IMR-90 (cell line): ENCODE results near the gene CLPTM1L. TPM values are rescaled to one million over a fixed set of nuclear protein-coding genes. Genes with fewer than 3 reads are reported as not detected.
A peak's percentile ranks its signal among the peaks of the same experiment; 100 is the strongest.
"Not testable (repeated sequence)": the region's sequence is repeated elsewhere in the genome, so short reads cannot be mapped to it uniquely, and the experiment has no call there.

Source experiments
- ATAC-seq: fragments of 200-7000 bp; cut with Tn5 transposase; 2 replicates; pipeline ENCODE4 v1.9.1; 2020; ENCODE audit warnings: low read depth, mild to moderate bottlenecking, moderate library complexity
- BruUV-seq: library from RNA; stranded (reverse); fragments of 400-500 nt; replicated peaks from 2 replicates; lab custom pipeline; 2021; lab: Mats Ljungman, UMichigan
- CTCF ChIA-PET: fragments of 300-600 bp; formaldehyde crosslinking; extraction: SDS; loops from one replicate; lab custom pipeline; 2021; ENCODE audit warnings: antibody characterized with exemption; lab: Yijun Ruan, JAX
- POLR2A ChIA-PET: fragments of 300-600 bp; sonication (Branson Sonifier 250); formaldehyde crosslinking; loops from one replicate; lab custom pipeline; 2022; ENCODE audit warnings: antibody characterized with exemption; ENCODE audit not compliant: unreplicated experiment; lab: Charles Lee
- DNase-seq: peaks from one replicate; pipeline ENCODE4 v3.0.0; 2013
- H2AFZ ChIP-seq: replicated peaks from 2 replicates; pipeline ENCODE3; 2013; ENCODE audit warnings: low read length, mild to moderate bottlenecking; ENCODE audit not compliant: poor library complexity
- H2AK5ac ChIP-seq: 2 replicates; pipeline ENCODE4 v1.6.1; 2013; ENCODE audit warnings: low read depth, low read length, inconsistent platforms
- H2AK9ac ChIP-seq: replicated peaks from 2 replicates; pipeline ENCODE3; 2013; ENCODE audit warnings: mild to moderate bottlenecking, low read depth, low read length, moderate library complexity; ENCODE audit not compliant: poor library complexity
- H2BK120ac ChIP-seq: 2 replicates; pipeline ENCODE4 v1.6.1; 2013; ENCODE audit warnings: low read depth, low read length, inconsistent platforms
- H2BK15ac ChIP-seq: 3 replicates; pipeline ENCODE4 v1.6.1; 2013; ENCODE audit warnings: low read depth, low read length, inconsistent platforms
- H2BK20ac ChIP-seq: 2 replicates; pipeline ENCODE4 v1.6.1; 2013; ENCODE audit warnings: low read depth, mild to moderate bottlenecking, inconsistent platforms, low read length, moderate library complexity
- H2BK5ac ChIP-seq: 2 replicates; pipeline ENCODE4 v1.6.1; 2013; ENCODE audit warnings: mild to moderate bottlenecking, low read depth, low read length, inconsistent platforms; ENCODE audit not compliant: poor library complexity, severe bottlenecking
- H3K14ac ChIP-seq: replicated peaks from 2 replicates; pipeline ENCODE4 v1.6.1; 2013; ENCODE audit warnings: low read depth, low read length, inconsistent platforms
- H3K18ac ChIP-seq: 2 replicates; pipeline ENCODE4 v1.6.1; 2013; ENCODE audit warnings: low read depth, low read length, control low read depth
- H3K23ac ChIP-seq: 2 replicates; pipeline ENCODE4 v1.6.1; 2013; ENCODE audit warnings: low read depth, low read length, inconsistent platforms
- H3K27ac ChIP-seq: 2 replicates; pipeline ENCODE4 v1.5.1; 2013; ENCODE audit warnings: mild to moderate bottlenecking, control low read depth, low read length; ENCODE audit not compliant: insufficient read depth
- H3K27me3 ChIP-seq: 2 replicates; pipeline ENCODE4 v1.6.1; 2013; ENCODE audit warnings: low read length; ENCODE audit not compliant: control insufficient read depth, insufficient read depth
- H3K36me3 ChIP-seq: 2 replicates; pipeline ENCODE4 v1.6.1; 2013; ENCODE audit warnings: low read length, mixed read lengths; ENCODE audit not compliant: control insufficient read depth, insufficient read depth
- H3K4ac ChIP-seq: 2 replicates; pipeline ENCODE4 v1.6.1; 2013; ENCODE audit warnings: low read depth, low read length, inconsistent platforms
- H3K4me1 ChIP-seq: 2 replicates; pipeline ENCODE4 v1.6.1; 2013; ENCODE audit warnings: low read length, mixed read lengths; ENCODE audit not compliant: control insufficient read depth, insufficient read depth
- H3K4me2 ChIP-seq: 2 replicates; pipeline ENCODE4 v1.6.1; 2013; ENCODE audit warnings: low read depth, mild to moderate bottlenecking, control low read depth, low read length, moderate library complexity
- H3K4me3 ChIP-seq: 2 replicates; pipeline ENCODE4 v1.5.1; 2013; ENCODE audit warnings: low read depth, mild to moderate bottlenecking, control low read depth, low read length, moderate library complexity; ENCODE audit not compliant: insufficient read depth
- H3K56ac ChIP-seq: 2 replicates; pipeline ENCODE4 v1.6.1; 2013; ENCODE audit warnings: low read length, inconsistent platforms; ENCODE audit not compliant: insufficient read depth; ENCODE audit errors: extremely low read depth
- H3K79me1 ChIP-seq, 2 experiments: 2 replicates each; pipeline ENCODE4 v1.6.1; 2013; ENCODE audit warnings: low read length in 2 of 2, inconsistent platforms in 1 of 2, low read depth in 1 of 2
- H3K9ac ChIP-seq: 2 replicates; pipeline ENCODE4 v1.6.1; 2013; ENCODE audit warnings: low read depth, low read length, control low read depth
- H3K9me1 ChIP-seq: 2 replicates; pipeline ENCODE4 v1.6.1; 2013; ENCODE audit warnings: low read length, inconsistent platforms; ENCODE audit not compliant: insufficient read depth
- H3K9me3 ChIP-seq: 2 replicates; pipeline ENCODE4 v1.6.1; 2013; ENCODE audit warnings: low read length; ENCODE audit not compliant: control insufficient read depth, insufficient read depth
- H4K20me1 ChIP-seq: 2 replicates; pipeline ENCODE4 v1.6.1; 2013; ENCODE audit warnings: low read length, inconsistent platforms; ENCODE audit not compliant: insufficient read depth
- H4K5ac ChIP-seq: 2 replicates; pipeline ENCODE4 v1.6.1; 2013; ENCODE audit warnings: mild to moderate bottlenecking, low read depth, low read length, control low read depth
- H4K8ac ChIP-seq, 2 experiments: 2 replicates each; pipeline ENCODE4 v1.6.1; 2013; ENCODE audit warnings: low read depth in 2 of 2, low read length in 2 of 2, control low read depth in 1 of 2, inconsistent platforms in 1 of 2
- H4K91ac ChIP-seq: 2 replicates; pipeline ENCODE4 v1.6.1; 2013; ENCODE audit warnings: low read depth, low read length, inconsistent platforms; ENCODE audit not compliant: insufficient read depth
- CEBPB ChIP-seq: IDR thresholded peaks from 2 replicates; pipeline ENCODE4 v1.6.1; 2012; ENCODE audit warnings: low read depth, low read length, improper control_type of control experiment
- FOS ChIP-seq: fragments of 150-350 bp; IDR thresholded peaks from 2 replicates; pipeline ENCODE4 v1.6.1; 2016; ENCODE audit warnings: low read depth, low read length
- MAFK ChIP-seq: IDR thresholded peaks from 2 replicates; pipeline ENCODE4 v1.6.1; 2012; ENCODE audit warnings: low read depth, low read length, improper control_type of control experiment
- NFE2L2 ChIP-seq: fragments of 150-350 bp; IDR thresholded peaks from 2 replicates; pipeline ENCODE4 v1.6.1; 2016; ENCODE audit warnings: low read depth, mild to moderate bottlenecking, low read length
- POLR2A ChIP-seq: IDR thresholded peaks from 2 replicates; pipeline ENCODE4 v1.6.1; 2012; ENCODE audit warnings: mild to moderate bottlenecking, low read depth, low read length
- RAD21 ChIP-seq: IDR thresholded peaks from 2 replicates; pipeline ENCODE4 v1.6.1; 2012; ENCODE audit warnings: low read length, improper control_type of control experiment
- RCOR1 ChIP-seq: IDR thresholded peaks from 2 replicates; pipeline ENCODE4 v1.6.1; 2012; ENCODE audit warnings: mild to moderate bottlenecking, low read length, improper control_type of control experiment; ENCODE audit not compliant: insufficient replicate concordance
- RFX5 ChIP-seq: IDR thresholded peaks from 2 replicates; pipeline ENCODE4 v1.8.0; 2012; ENCODE audit warnings: low read depth, mild to moderate bottlenecking, low read length, moderate library complexity
- SMC3 ChIP-seq: fragments of 150-350 bp; IDR thresholded peaks from 2 replicates; pipeline ENCODE4 v1.6.1; 2016; ENCODE audit warnings: low read depth, mild to moderate bottlenecking, antibody characterized with exemption, low read length, moderate library complexity
- USF2 ChIP-seq: fragments of 150-350 bp; IDR thresholded peaks from 2 replicates; pipeline ENCODE4 v1.6.1; 2017; ENCODE audit warnings: mild to moderate bottlenecking, antibody characterized with exemption, low read length, low read depth
- WGBS, 2 experiments: methylation state at CpG; one replicate each; pipeline versions ENCODE4 v1.1.5 to v1.1.7; 2013; ENCODE audit warnings: missing lambda C conversion rate in 2 of 2; ENCODE audit not compliant: insufficient read length in 1 of 2; ENCODE audit errors: extremely low coverage in 2 of 2; 5-methylcytosine and 5-hydroxymethylcytosine counted together
- dilution Hi-C: fragments of 300-500 bp; cut with HindIII; formaldehyde crosslinking; loops from one replicate; pipeline ENCODE4 v1.14.3; 2018; ENCODE audit warnings: low sequenced_read_pairs; ENCODE audit not compliant: unreplicated experiment
- in situ Hi-C: fragments of 300-500 bp; cut with MboI; formaldehyde crosslinking; loops from 3 replicates; pipeline ENCODE4 v1.14.3; 2019; ENCODE audit warnings: low sequenced_read_pairs, inconsistent platforms, mixed read lengths
- intact Hi-C: fragments of 100-400 bp; cut with micrococcal nuclease; formaldehyde crosslinking; loops from 2 replicates; pipeline ENCODE4 v1.10.0; 2022
- polyA plus RNA-seq, 3 experiments: library from polyadenylated mRNA; depleted of rRNA; stranded (reverse); fragments of >200 nt; gene quantifications; 2 replicates each; pipeline ENCODE4 v1.2.3, GENCODE V29; 2012; ENCODE audit warnings: low replicate concordance in 1 of 3
- total RNA-seq: library from RNA; depleted of rRNA; stranded (reverse); fragments of >200 nt; gene quantifications from 2 replicates; pipeline ENCODE4 v1.2.3, GENCODE V29; 2012

The CLPTM1L gene
- total and polyA plus RNA-seq, 2 of the 4 experiments (the other 2 are of a cell fraction), result 114 to 137 TPM

DNA sequence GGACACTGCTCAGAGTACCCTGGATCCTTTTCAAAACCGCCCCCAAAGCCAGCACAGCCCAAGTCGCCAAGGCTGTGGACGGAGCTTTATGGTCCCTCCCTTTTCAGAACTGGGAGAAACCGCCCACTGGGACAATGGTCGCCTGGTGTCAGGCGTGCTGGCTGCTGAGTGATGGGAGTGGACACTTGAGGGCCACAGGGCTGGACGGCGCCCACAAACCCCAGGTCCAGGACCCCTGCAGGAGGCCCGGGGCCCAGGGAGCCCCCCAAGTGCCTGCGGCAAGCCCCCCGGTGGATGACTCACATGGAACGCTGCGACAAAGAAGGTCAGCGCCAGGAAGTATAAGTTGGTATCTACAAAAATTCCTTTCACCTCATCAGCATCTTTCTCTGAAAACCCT, 10.9 kb downstream of the CLPTM1L start:
- Histone ChIP-seq H3K14ac (no peak overlapping the region), H4K20me1 (peaks cover 6% of the 10 kb centered on the region; the same call in 1 of the 2 replicates), H4K5ac (no peak overlapping the region), H3K9ac (no peak overlapping the region), H2BK15ac (no peak overlapping the region), H3K18ac (no peak overlapping the region), H3K27ac (no peak overlapping the region), H2AK5ac (no peak overlapping the region), H2BK20ac (no peak overlapping the region), H3K56ac (no peak overlapping the region), H3K4me3 (no peak overlapping the region), H3K27me3 (no peaks in the 10 kb centered on the region), H3K4ac (no peak overlapping the region), H3K36me3 (peaks cover 79% of the 10 kb centered on the region), H4K8ac (no peak overlapping the region), H2AK9ac (peak overlapping the region; percentile 28), H3K79me1 (peaks cover 13 to 15% of the 10 kb centered on the region in 2 experiments; a peak in 3 of 4 replicates), H3K9me3 (peaks cover under 1% of the 10 kb centered on the region), H3K4me2 (no peak overlapping the region), H3K4me1 (no peaks in the 10 kb centered on the region), H4K91ac (no peak overlapping the region), H3K23ac (no peak overlapping the region), H2BK5ac (no peak overlapping the region), H2BK120ac (no peak overlapping the region), H2AFZ (no peak overlapping the region), H3K9me1 (no peaks in the 10 kb centered on the region)
- CTCF ChIA-PET, result no interaction called here
- no peak for ATAC-seq
- WGBS, 2 experiments, result 95% methylated on average over 4 of the region's 14 CpGs; no CpG with 5 or more reads in 1 of the 2 experiments
- POLR2A ChIA-PET, result no interaction called here
- in situ Hi-C loops, result no loop called here
- BruUV-seq, result no TSS peak
- intact Hi-C loops, result no loop called here
- dilution Hi-C loops, result no loop called here
- no peak for TF ChIP-seq MAFK
- TF ChIP-seq USF2, result no peak
- no peak for TF ChIP-seq POLR2A
- no peak for TF ChIP-seq FOS
- no peak for TF ChIP-seq RAD21
- no peak for TF ChIP-seq SMC3
- TF ChIP-seq RFX5, result no peak
- no peak for TF ChIP-seq RCOR1
- TF ChIP-seq NFE2L2, result no peak
- TF ChIP-seq CEBPB, result no peak
- DNase-seq, result no peak

GRCh38 chr5:1333286-1333685, 11.6 kb downstream of the CLPTM1L start:
- H2BK5ac ChIP-seq, H3K56ac ChIP-seq, H2BK20ac ChIP-seq, H3K9ac ChIP-seq, H2AFZ ChIP-seq, DNase-seq, H4K91ac ChIP-seq, H3K18ac ChIP-seq, BruUV-seq, H3K4me2 ChIP-seq, H3K9me3 ChIP-seq, H4K5ac ChIP-seq, H3K14ac ChIP-seq, H2AK5ac ChIP-seq, CTCF ChIA-PET, H3K4me3 ChIP-seq, H3K27me3 ChIP-seq, H3K23ac ChIP-seq, H3K4me1 ChIP-seq, dilution Hi-C loops, H2AK9ac ChIP-seq, H2BK120ac ChIP-seq, POLR2A ChIA-PET, H4K8ac ChIP-seq, H4K20me1 ChIP-seq, H3K27ac ChIP-seq, intact Hi-C loops, H2BK15ac ChIP-seq, H3K4ac ChIP-seq, in situ Hi-C loops, ATAC-seq, H3K9me1 ChIP-seq: not testable (repeated sequence)
- Histone ChIP-seq H3K79me1 (peaks cover 13 to 22% of the 10 kb centered on the region in 2 experiments; a peak in 3 of 4 replicates), H3K36me3 (peaks cover 75% of the 10 kb centered on the region)
- WGBS, 2 experiments, result no CpG with 5 or more reads among the region's 5 CpGs
